LNCaP clone FGC (cell line): ENCODE data around the gene GAD2.

ENCODE experiments used
- DNase-seq: peaks from one replicate; pipeline ENCODE4 v3.0.0-alpha.2; 2011; ENCODE audit warnings: low read depth
- H3K4me3 ChIP-seq: 2 replicates; pipeline ENCODE4 v1.5.1; 2011; ENCODE audit warnings: mild to moderate bottlenecking, low read depth, low read length, control low read depth
- TF ChIP-seq, protein P1 (sequence below): IDR thresholded peaks from 2 replicates; pipeline ENCODE4 v1.5.1; 2012; ENCODE audit warnings: mild to moderate bottlenecking; ENCODE audit not compliant: control insufficient read depth, insufficient read depth; ENCODE audit errors: extremely low read depth

GAD2 gene

DNA sequence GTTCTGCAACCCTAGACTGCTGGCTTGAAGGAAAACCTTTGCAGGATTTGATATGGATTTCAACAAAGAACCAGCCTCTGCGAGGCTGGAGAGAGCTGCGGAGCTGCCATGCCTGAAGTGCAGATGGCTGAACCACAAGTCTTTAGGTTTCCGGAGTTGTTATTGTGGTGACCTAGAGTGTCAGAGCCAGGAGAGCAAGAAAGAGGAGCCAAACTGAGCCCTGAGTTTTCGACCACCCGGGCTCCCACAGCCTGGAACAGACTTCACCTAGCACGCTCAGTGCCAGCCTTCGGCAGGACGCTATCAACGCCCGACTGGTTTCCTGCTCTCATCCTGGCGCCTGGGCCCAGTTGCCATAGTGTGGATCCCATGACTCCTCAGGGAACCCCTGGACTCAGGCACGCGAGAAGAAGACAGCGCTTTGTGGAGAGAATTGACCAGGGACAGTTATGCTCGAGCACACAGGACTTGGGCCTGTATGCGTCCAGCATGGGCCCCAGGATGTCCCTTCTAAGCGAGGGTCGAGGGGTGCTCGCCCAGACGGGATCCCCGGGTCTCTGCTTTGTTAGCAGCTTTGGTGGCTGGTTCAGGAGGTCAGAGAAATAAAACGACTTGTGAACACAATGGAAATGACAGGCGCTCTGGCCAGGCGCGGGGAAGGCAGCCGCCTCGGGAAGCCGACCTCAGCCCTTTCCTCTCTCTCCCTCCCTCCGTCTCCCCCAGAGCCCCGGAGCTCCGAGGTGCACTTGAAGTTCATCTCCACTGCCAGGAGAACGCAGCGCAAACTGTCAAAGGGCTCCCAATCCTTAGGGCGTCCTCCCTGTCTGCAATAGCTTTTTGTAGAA is 1.8 kb upstream of the GAD2 start:
- DNase-seq = no peak
- no peak overlapping the region for H3K4me3 ChIP-seq
- TF ChIP-seq, protein P1, sequence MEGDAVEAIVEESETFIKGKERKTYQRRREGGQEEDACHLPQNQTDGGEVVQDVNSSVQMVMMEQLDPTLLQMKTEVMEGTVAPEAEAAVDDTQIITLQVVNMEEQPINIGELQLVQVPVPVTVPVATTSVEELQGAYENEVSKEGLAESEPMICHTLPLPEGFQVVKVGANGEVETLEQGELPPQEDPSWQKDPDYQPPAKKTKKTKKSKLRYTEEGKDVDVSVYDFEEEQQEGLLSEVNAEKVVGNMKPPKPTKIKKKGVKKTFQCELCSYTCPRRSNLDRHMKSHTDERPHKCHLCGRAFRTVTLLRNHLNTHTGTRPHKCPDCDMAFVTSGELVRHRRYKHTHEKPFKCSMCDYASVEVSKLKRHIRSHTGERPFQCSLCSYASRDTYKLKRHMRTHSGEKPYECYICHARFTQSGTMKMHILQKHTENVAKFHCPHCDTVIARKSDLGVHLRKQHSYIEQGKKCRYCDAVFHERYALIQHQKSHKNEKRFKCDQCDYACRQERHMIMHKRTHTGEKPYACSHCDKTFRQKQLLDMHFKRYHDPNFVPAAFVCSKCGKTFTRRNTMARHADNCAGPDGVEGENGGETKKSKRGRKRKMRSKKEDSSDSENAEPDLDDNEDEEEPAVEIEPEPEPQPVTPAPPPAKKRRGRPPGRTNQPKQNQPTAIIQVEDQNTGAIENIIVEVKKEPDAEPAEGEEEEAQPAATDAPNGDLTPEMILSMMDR = no peak

DNA sequence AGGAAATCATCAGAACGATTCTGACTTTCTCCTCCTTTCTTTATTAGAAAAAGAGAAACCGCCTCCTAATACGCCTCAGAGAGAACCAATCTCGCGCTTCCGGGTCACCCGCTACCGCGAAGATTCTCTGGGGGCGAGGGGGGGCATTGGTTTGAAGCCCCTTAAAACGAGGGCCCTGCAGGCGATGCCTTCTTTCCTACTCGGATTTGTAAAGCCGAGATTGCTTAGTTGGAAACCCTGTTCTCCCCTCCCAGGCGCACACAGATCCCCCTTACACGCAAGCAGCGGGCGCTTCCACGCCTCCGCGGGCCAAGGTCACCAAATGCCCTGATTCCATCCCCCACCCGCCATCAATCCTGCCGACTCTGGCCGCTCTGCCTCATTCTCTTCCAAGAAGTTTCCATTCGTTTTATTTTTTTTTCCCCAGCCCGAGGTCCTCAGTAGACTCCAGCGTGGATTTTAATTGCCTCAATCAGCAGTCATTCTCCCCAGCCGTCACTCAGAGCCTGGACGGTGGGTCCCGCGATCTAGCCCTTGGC is 1.1 kb upstream of the GAD2 start:
- TF ChIP-seq, protein P1 = no peak
- no peak for DNase-seq
- H3K4me3 ChIP-seq = no peak overlapping the region

DNA sequence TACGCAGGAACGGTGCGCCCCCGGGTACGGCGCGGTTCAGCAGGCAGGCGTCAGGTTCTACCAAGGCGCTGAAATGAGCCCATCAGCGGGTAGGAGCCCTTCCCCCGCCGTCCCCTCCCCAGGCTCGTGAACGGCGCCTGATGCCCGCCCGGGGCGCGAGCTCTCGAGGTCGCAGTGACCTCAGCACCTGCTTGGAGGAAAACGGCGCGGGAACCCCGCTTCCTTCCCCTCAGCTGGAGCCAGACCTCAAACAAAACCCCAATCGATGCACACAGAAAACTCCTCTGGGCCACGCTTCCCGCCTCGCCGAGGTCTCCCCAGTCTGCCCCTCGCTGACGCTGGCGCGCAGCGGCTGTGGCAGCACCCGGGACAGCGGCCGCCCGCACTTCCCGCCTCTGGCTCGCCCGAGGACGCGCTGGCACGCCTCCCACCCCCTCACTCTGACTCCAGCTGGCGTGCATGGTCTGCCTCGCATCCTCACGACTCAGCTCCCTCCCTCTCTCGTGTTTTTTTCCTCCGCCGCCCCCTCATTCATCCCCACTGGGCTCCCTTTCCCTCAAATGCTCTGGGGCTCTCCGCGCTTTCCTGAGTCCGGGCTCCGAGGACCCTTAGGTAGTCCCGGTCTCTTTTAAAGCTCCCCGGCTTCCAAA is 514 bp upstream of the GAD2 start:
- DNase-seq = no peak
- TF ChIP-seq, protein P1 = no peak
- H3K4me3 ChIP-seq = no peak overlapping the region

DNA sequence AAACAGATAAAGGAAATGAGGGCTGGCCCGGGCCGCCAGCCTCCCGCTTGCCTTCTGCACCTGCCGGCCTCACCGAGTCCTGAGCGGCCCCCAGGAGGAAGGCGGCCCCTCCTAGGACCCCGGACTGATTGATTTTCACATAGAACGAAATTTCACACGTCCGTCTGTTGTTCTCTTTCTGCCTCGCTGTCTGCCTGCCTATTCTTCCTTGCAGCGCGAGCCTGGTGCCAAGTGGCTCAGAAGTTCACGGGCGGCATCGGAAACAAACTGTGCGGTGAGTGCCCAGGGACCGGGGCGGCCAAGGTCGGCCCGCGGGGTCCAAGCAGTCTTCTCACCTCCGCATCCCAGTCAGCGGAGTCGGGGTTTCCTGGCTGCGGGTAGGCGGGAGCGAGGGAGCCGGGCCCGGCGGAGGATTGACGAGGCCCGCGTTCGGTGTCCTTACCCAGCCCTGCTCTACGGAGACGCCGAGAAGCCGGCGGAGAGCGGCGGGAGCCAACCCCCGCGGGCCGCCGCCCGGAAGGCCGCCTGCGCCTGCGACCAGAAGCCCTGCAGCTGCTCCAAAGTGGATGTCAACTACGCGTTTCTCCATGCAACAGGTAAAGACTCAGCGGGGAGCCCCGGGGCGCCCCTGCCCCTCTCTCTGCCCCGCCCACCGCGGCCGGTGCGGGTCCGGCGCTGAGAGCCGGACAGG is 967 bp downstream of the GAD2 start:
- H3K4me3 ChIP-seq = no peak overlapping the region
- DNase-seq = no peak
- TF ChIP-seq, protein P1 = no peak

DNA sequence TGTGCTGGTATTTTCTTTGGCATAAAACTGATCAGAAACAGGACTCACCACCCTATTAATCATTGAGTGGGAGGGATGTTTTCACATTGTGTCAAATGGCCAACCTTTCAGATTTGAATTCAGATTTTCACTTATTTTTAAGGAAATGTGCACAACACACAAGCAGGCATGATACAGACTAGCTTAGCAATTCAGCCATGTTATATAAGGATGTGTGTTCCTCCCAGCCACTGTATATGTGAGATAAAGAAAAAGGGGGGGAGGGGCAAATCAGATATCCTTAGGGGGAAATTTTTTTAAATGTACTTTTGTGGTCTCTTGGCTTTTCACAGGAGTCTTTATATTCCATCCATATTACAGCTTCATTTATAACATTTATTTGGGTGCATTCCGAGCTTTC is 3.1 kb downstream of the GAD2 start:
- DNase-seq = no peak
- no peak overlapping the region for H3K4me3 ChIP-seq
- TF ChIP-seq, protein P1 = no peak

DNA sequence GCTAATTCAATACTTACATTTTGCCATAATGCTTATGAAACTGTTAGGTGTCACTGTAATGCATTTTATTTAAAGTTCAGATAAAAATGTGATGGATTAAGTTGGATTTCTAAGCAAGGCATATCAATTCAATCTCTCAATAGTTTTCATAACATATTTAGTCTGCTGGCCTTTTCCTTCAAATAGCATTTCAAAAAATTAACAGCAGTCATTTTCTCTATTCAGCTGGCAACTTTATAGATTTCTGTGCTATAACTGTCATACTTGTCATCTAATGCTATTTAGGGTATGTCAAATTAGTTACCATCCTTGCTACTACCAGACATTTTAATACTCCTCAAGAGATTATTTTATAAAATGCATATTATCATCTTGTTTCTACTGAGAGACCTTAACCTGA is 4.3 kb downstream of the GAD2 start:
- no peak overlapping the region for H3K4me3 ChIP-seq
- TF ChIP-seq, protein P1 = no peak

More for the DNA sequence above, 4.3 kb downstream of the GAD2 start:
- no peak for DNase-seq
